ENCODE data around the gene ANKRD22. TPM values are rescaled to one million over a fixed set of nuclear protein-coding genes. Genes with fewer than 3 reads are reported as not detected.

ANKRD22 gene
- total and polyA plus RNA-seq, 2 donors from 2014 or later = 3.6 to 6.5 TPM

DNA sequence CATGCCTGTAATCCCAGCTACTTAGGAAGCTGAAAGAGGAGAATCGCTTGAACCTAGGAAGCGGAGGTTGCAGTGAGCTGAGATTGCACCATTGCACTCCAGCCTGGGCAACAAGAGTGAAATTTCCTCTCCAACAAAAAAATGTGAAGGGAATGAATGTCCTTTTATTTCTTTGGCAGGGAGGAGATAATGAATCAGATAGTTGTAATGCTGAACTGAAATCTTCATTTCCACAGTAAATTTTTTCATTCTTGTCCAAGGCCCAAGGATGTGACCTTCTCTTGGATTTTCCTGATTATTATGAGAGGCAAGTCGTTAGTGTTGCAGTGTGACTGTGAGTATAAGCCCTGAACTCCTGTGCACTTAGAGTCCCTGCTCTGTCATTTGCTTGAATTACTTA is 42.0 kb upstream of the ANKRD22 start:
- no peak overlapping the region for H3K9ac ChIP-seq (ENCODE audit: low read length in 3 of 3)
- intact Hi-C loops (cut with DNase I) = no loop called here
- no peak overlapping the region for H3K27ac ChIP-seq (ENCODE audit: low read depth in 2 of 2, low read length in 2 of 2)
- no peaks in the 10 kb centered on the region for H3K27me3 ChIP-seq (ENCODE audit: control insufficient read depth, insufficient read depth, low read length)
- no peak overlapping the region for H3K4me3 ChIP-seq (ENCODE audit: low read length in 3 of 3)
- H3K9me3 ChIP-seq (ENCODE audit: control insufficient read depth in 2 of 3, insufficient read depth in 1 of 3, low read length in 3 of 3) = no peaks in the 10 kb centered on the region
- no peak for TF ChIP-seq CTCF (IDR thresholded peaks at IDR 0.05; ENCODE audit: borderline replicate concordance, extremely low read depth, insufficient read depth)
- FAIRE-seq (no peak), DNase-seq (no peak)
- peaks cover 0 to 4% (median 0%) of the 10 kb centered on the region in 3 donors for H3K4me1 ChIP-seq (ENCODE audit: control insufficient read depth in 2 of 3, insufficient read depth in 2 of 3, low read depth in 1 of 3, low read length in 3 of 3)
- H3K36me3 ChIP-seq (ENCODE audit: control insufficient read depth in 2 of 3, insufficient read depth in 3 of 3, low read length in 3 of 3) = no peaks in the 10 kb centered on the region

GRCh38 chr10:88892222-88892967 is 40.8 kb upstream of the ANKRD22 start:
- Histone ChIP-seq H3K9ac (ENCODE audit: low read length in 3 of 3) (no peak overlapping the region), H3K27me3 (ENCODE audit: control insufficient read depth, insufficient read depth, low read length) (no peaks in the 10 kb centered on the region), H3K4me1 (ENCODE audit: control insufficient read depth in 2 of 3, insufficient read depth in 2 of 3, low read depth in 1 of 3, low read length in 3 of 3) (peaks cover 0 to 2% (median 0%) of the 10 kb centered on the region in 3 donors), H3K36me3 (ENCODE audit: control insufficient read depth in 2 of 3, insufficient read depth in 3 of 3, low read length in 3 of 3) (no peaks in the 10 kb centered on the region), H3K4me3 (ENCODE audit: low read length in 3 of 3) (no peak overlapping the region), H3K9me3 (ENCODE audit: control insufficient read depth in 2 of 3, insufficient read depth in 1 of 3, low read length in 3 of 3) (no peaks in the 10 kb centered on the region), H3K27ac (ENCODE audit: low read depth in 2 of 2, low read length in 2 of 2) (no peak overlapping the region)
- DNase-seq = no peak
- FAIRE-seq = no peak
- no peak for TF ChIP-seq CTCF (IDR thresholded peaks at IDR 0.05; ENCODE audit: borderline replicate concordance, extremely low read depth, insufficient read depth)
- intact Hi-C loops (cut with DNase I) = no loop called here

GRCh38 chr10:88890681-88891381 is 39.2 kb upstream of the ANKRD22 start:
- DNase-seq = no peak
- no peaks in the 10 kb centered on the region for H3K4me1 ChIP-seq (ENCODE audit: control insufficient read depth in 2 of 3, insufficient read depth in 2 of 3, low read depth in 1 of 3, low read length in 3 of 3)

More at GRCh38 chr10:88890681-88891381, 39.2 kb upstream of the ANKRD22 start:
- Histone ChIP-seq H3K9ac (ENCODE audit: low read length in 3 of 3) (no peak overlapping the region), H3K27me3 (ENCODE audit: control insufficient read depth, insufficient read depth, low read length) (no peaks in the 10 kb centered on the region), H3K36me3 (ENCODE audit: control insufficient read depth in 2 of 3, insufficient read depth in 3 of 3, low read length in 3 of 3) (no peaks in the 10 kb centered on the region), H3K4me3 (ENCODE audit: low read length in 3 of 3) (no peak overlapping the region), H3K27ac (ENCODE audit: low read depth in 2 of 2, low read length in 2 of 2) (no peak overlapping the region), H3K9me3 (ENCODE audit: control insufficient read depth in 2 of 3, insufficient read depth in 1 of 3, low read length in 3 of 3) (no peaks in the 10 kb centered on the region)
- FAIRE-seq = no peak
- intact Hi-C loops (cut with DNase I) = no loop called here
- TF ChIP-seq CTCF (IDR thresholded peaks at IDR 0.05; ENCODE audit: borderline replicate concordance, extremely low read depth, insufficient read depth) = no peak

All from kidney (tissue), 14 donors.